Adrenal gland (tissue), 12 donors: ENCODE data around the gene MAPKBP1. TPM values are rescaled to one million over a fixed set of nuclear protein-coding genes. Genes with fewer than 3 reads are reported as not detected.
A peak's percentile ranks its signal among the peaks of the same experiment; 100 is the strongest.

ENCODE experiments used
- DNase-seq, 7 donors: peaks; one replicate each; pipeline ENCODE4 v3.0.0-alpha.2; 2019 to 2020
- H3K27ac ChIP-seq, 5 donors: fragments of 200-600 bp; sonication (generic) in 4 of 5; 1 replicate in 3 of 5; 2 replicates in 2 of 5; pipeline versions ENCODE4 v1.5.1 to v1.8.0; 2016 to 2020; ENCODE audit warnings: mild to moderate bottlenecking in 1 of 5
- H3K27me3 ChIP-seq: fragments of 200-600 bp; 2 replicates; pipeline ENCODE4 v1.8.0; 2021
- H3K36me3 ChIP-seq, 2 donors: fragments of 200-600 bp; replicated peaks in 1 of 2; 1 replicate in 1 of 2; 2 replicates in 1 of 2; pipeline versions ENCODE4 v1.5.1 to v1.8.0; 2018 to 2022
- H3K4me1 ChIP-seq, 2 donors: fragments of 200-600 bp; replicated peaks in 1 of 2; 1 replicate in 1 of 2; 2 replicates in 1 of 2; pipeline versions ENCODE4 v1.5.1 to v1.8.0; 2018 to 2021
- H3K4me3 ChIP-seq, 4 donors: fragments of 200-600 bp; sonication (generic) in 3 of 4; one replicate each; pipeline ENCODE4 v1.5.1; 2016 to 2018
- H3K9me3 ChIP-seq, 3 donors: fragments of 200-600 bp; sonication (generic) in 1 of 3; replicated peaks in 1 of 3; 1 replicate in 2 of 3; 2 replicates in 1 of 3; pipeline versions ENCODE4 v1.5.1 to v1.8.0; 2016 to 2021
- POLR2A ChIP-seq, 2 donors: fragments of 450-650 bp; IDR thresholded peaks; one replicate each; pipeline ENCODE4 v1.6.1; 2017; ENCODE audit warnings: antibody characterized with exemption in 2 of 2, mild to moderate bottlenecking in 2 of 2, moderate library complexity in 1 of 2
- WGBS, 4 donors: extraction: QIAGEN DNeasy Blood & Tissue Kit in 2 of 4; methylation state at CpG; one replicate each; pipeline versions ENCODE4 v1.1.5 to v1.1.7; 2013 to 2017; 5-methylcytosine and 5-hydroxymethylcytosine counted together
- intact Hi-C, 2 donors: fragments of 100-400 bp; cut with DNase I; formaldehyde crosslinking; loops; one replicate each; pipeline versions ENCODE4 v1.14.1 to v1.15.0; 2022 to 2023
- polyA plus RNA-seq, 3 donors: library from polyadenylated mRNA; stranded (reverse); fragments of 200-250 nt in 2 of 3; fragments of 350-450 nt in 1 of 3; fragmentation: Illumina TruSeq in 1 of 3; extraction: RNeasy Lipid Tissue Mini Kit (QIAGEN cat#74804) in 1 of 3; gene quantifications; one replicate each; pipeline ENCODE4 v1.2.3, GENCODE V29; 2013 to 2014
- total RNA-seq, 9 donors: library from RNA; depleted of rRNA in 4 of 9; stranded (reverse); fragments of >200 nt in 4 of 9; fragments of 120-200 nt in 1 of 9; fragmentation: NEBNext Ultra II Directional in 1 of 9; extraction: Animal tissue kit (Norgen Biotek cat#: 25700) in 1 of 9; gene quantifications; one replicate each; pipeline versions ENCODE4 v1.1.0 to v1.2.4, GENCODE V29; 2013 to 2023
- TF ChIP-seq, protein P1 (sequence below), 6 experiments: fragments of 450-650 bp in 4 of 6; fragments of 200-600 bp in 2 of 6; sonication (generic) in 1 of 6; IDR thresholded peaks; 1 replicate in 5 of 6; 2 replicates in 1 of 6; pipeline versions ENCODE4 v1.5.1 to v1.8.0; 2016 to 2021; ENCODE audit warnings: antibody characterized with exemption in 6 of 6, mild to moderate bottlenecking in 2 of 6, moderate library complexity in 1 of 6
- donor health status: healthy with polysubstance abuse.
- donor health status: Bipolar disorder and iron deficiency.
- donor health status: DM: yes; HTN: yes; CAD: no.
- donor health status: DM: no; HTN: no; CAD: no.
- donor health status: DM: no; HTN: no; CAD: no.
- donor health status: DM: yes; HTN: yes; CAD: no.

MAPKBP1 gene
- total and polyA plus RNA-seq, 12 donors, result 10.1 to 60.7 (median 22.8) TPM

DNA sequence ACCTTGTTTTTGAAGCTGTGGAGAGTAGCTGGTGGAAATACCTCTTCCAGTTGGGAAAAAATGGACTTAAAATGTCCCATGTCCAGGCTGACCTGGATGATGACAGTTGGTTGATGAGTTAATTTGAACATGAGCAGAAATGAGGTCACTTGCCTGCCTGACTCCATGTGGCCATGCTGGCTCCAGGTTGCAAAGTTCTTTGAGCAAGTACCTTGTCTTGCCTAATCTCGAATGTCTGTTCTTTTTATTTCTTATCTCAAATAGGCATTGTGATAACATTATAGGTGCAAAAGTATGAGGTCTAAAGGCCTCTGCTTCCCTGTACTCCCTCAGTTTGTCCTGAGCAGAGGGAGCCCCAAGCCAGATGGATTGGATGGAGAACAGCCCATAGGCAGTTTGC is 9.0 kb downstream of the MAPKBP1 start:
- H3K27me3 ChIP-seq, result no peaks in the 10 kb centered on the region
- 32 to 53% (median 45%) methylated on average over 1 of the region's 1 CpG for WGBS, 4 donors
- DNase-seq, result peak in 1 of 7 donors; percentile 29
- no peaks in the 10 kb centered on the region for H3K9me3 ChIP-seq
- TF ChIP-seq, protein P1, sequence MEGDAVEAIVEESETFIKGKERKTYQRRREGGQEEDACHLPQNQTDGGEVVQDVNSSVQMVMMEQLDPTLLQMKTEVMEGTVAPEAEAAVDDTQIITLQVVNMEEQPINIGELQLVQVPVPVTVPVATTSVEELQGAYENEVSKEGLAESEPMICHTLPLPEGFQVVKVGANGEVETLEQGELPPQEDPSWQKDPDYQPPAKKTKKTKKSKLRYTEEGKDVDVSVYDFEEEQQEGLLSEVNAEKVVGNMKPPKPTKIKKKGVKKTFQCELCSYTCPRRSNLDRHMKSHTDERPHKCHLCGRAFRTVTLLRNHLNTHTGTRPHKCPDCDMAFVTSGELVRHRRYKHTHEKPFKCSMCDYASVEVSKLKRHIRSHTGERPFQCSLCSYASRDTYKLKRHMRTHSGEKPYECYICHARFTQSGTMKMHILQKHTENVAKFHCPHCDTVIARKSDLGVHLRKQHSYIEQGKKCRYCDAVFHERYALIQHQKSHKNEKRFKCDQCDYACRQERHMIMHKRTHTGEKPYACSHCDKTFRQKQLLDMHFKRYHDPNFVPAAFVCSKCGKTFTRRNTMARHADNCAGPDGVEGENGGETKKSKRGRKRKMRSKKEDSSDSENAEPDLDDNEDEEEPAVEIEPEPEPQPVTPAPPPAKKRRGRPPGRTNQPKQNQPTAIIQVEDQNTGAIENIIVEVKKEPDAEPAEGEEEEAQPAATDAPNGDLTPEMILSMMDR (IDR thresholded peaks at IDR 0.05), result no peak
- TF ChIP-seq POLR2A (IDR thresholded peaks at IDR 0.05), result no peak
- intact Hi-C loops, result no loop called here
- H3K4me1 ChIP-seq, result peaks cover 25 to 31% of the 10 kb centered on the region in 2 donors
- H3K36me3 ChIP-seq, result no peaks in the 10 kb centered on the region
- no peak overlapping the region for H3K4me3 ChIP-seq
- H3K27ac ChIP-seq, result peak overlapping the region in 2 of 5 donors; percentile 8 to 13

DNA sequence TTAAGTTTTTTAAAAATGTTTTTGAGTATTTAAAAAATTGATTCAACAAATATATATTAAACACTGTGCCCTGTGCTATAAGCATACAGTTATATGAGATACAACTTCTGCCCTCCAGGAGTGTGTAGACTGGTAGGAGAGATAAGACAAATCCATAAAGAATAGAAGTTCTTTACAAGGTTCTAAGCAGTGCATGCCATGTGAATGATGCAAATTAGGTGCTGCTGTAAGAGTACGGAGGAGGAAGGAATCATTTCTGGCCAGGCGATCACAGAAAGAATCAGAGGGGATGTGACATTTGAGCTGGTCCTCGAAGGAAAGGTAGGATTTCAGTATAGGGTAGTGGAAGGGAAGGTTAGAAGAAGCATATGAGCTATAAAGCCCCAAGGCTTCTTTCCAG is 14.0 kb downstream of the MAPKBP1 start:
- intact Hi-C loops, result no loop called here
- no peaks in the 10 kb centered on the region for H3K9me3 ChIP-seq
- no peak for TF ChIP-seq POLR2A (IDR thresholded peaks at IDR 0.05)
- TF ChIP-seq, protein P1 (IDR thresholded peaks at IDR 0.05), result no peak
- no peak overlapping the region for H3K27ac ChIP-seq
- 86 to 94% (median 92%) methylated on average over 3 of the region's 3 CpGs for WGBS, 4 donors
- H3K27me3 ChIP-seq, result no peaks in the 10 kb centered on the region
- H3K4me3 ChIP-seq, result no peak overlapping the region
- peaks cover 0 to 38% of the 10 kb centered on the region in 2 donors for H3K4me1 ChIP-seq
- H3K36me3 ChIP-seq, result no peaks in the 10 kb centered on the region
- no peak for DNase-seq

DNA sequence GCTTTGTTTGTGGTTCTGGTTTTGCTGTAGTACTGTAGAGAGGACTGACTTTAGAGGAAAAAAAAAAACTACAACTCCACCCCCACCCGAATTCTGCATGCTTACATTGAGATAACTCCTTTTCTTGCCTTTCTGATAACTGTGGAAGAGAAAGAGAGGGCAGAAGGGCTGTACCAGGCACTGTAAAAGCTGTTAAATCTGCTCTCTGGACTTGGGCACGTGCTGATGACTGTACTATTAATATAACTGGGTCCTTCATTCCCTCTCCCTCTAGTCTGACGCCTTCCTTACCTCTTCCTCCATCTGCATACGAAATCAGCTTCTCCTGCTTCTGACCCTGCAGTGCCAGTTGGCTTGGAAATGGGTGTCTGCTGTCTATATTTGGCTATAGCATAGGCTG is 15.0 kb downstream of the MAPKBP1 start:
- no peaks in the 10 kb centered on the region for H3K36me3 ChIP-seq
- intact Hi-C loops, result no loop called here
- no peak overlapping the region for H3K27ac ChIP-seq
- no peaks in the 10 kb centered on the region for H3K27me3 ChIP-seq
- no peak overlapping the region for H3K4me3 ChIP-seq
- TF ChIP-seq, protein P1 (IDR thresholded peaks at IDR 0.05), result no peak
- TF ChIP-seq POLR2A (IDR thresholded peaks at IDR 0.05), result no peak
- WGBS, 4 donors, result 76 to 83% (median 79%) methylated on average over 4 of the region's 4 CpGs
- peak in 1 of 7 donors; percentile 20 for DNase-seq
- H3K4me1 ChIP-seq, result peaks cover 0 to 33% of the 10 kb centered on the region in 2 donors
- H3K9me3 ChIP-seq, result no peaks in the 10 kb centered on the region

DNA sequence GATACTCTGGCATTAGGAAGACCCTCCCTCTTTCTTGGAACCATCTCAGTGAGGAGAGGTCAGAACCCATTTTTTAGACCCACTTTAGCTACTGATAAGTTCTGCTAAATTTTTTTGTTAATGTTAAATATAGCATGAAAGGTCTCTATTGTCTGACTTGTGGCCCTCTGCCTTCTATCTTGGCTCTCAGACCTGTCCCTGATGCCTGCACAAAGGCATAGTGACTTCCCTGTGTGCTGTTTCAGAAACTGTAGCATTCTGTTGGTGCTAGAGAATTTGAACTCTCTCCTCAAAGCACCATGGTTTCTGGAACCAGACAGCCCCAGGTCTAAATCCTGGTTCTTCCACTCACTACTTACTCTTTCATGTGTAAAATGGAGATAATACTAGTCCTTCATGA is 15.4 kb downstream of the MAPKBP1 start:
- Histone ChIP-seq H3K9me3 (no peaks in the 10 kb centered on the region), H3K27me3 (no peaks in the 10 kb centered on the region), H3K36me3 (no peaks in the 10 kb centered on the region), H3K4me1 (peaks cover 0 to 33% of the 10 kb centered on the region in 2 donors), H3K27ac (no peak overlapping the region), H3K4me3 (no peak overlapping the region)
- intact Hi-C loops, result no loop called here
- no peak for DNase-seq
- TF ChIP-seq POLR2A (IDR thresholded peaks at IDR 0.05), result no peak
- TF ChIP-seq, protein P1 (IDR thresholded peaks at IDR 0.05), result no peak
